Smooth muscle cell (in vitro differentiated cells): ENCODE results near the gene DHRS1. TPM values are rescaled to one million over a fixed set of nuclear protein-coding genes. Genes with fewer than 3 reads are reported as not detected.

Source experiments
- DNase-seq: peaks from one replicate; lab custom pipeline; 2025; ENCODE audit not compliant: unreplicated experiment; lab: John Stamatoyannopoulos, UW
- H2AFZ ChIP-seq: fragments of 200-600 bp; sonication (generic); 2 replicates; pipeline ENCODE4 v1.6.0; 2016; ENCODE audit warnings: antibody characterized with exemption, low read depth, mild to moderate bottlenecking
- H3F3A ChIP-seq: fragments of 200-600 bp; sonication (generic); 2 replicates; pipeline ENCODE4 v1.6.0; 2017; ENCODE audit warnings: antibody characterized with exemption, low read depth
- H3K27ac ChIP-seq: fragments of 200-600 bp; sonication (generic); 2 replicates; pipeline ENCODE4 v1.5.1; 2016; ENCODE audit warnings: low read depth, mild to moderate bottlenecking
- H3K27me3 ChIP-seq: fragments of 200-600 bp; sonication (generic); 2 replicates; pipeline ENCODE4 v1.6.1; 2016; ENCODE audit warnings: low read depth, mild to moderate bottlenecking
- H3K36me3 ChIP-seq: fragments of 200-600 bp; sonication (generic); 2 replicates; pipeline ENCODE4 v1.5.1; 2016; ENCODE audit warnings: low read depth
- H3K4me1 ChIP-seq: fragments of 200-600 bp; sonication (generic); 2 replicates; pipeline ENCODE4 v1.5.1; 2016; ENCODE audit warnings: low read depth
- H3K4me2 ChIP-seq: fragments of 200-600 bp; sonication (generic); 2 replicates; pipeline ENCODE4 v1.6.0; 2016; ENCODE audit warnings: mild to moderate bottlenecking
- H3K4me3 ChIP-seq: fragments of 200-600 bp; sonication (generic); 2 replicates; pipeline ENCODE4 v1.5.1; 2016; ENCODE audit warnings: mild to moderate bottlenecking
- H3K79me2 ChIP-seq: fragments of 200-600 bp; sonication (generic); 2 replicates; pipeline ENCODE4 v1.6.0; 2016; ENCODE audit warnings: low read depth, mild to moderate bottlenecking
- H3K9ac ChIP-seq: fragments of 200-600 bp; sonication (generic); 2 replicates; pipeline ENCODE4 v1.6.0; 2016; ENCODE audit warnings: low read depth
- H3K9me3 ChIP-seq: fragments of 200-600 bp; sonication (generic); replicated peaks from 2 replicates; pipeline ENCODE4 v1.5.1; 2016; ENCODE audit warnings: low read depth
- H4K20me1 ChIP-seq: fragments of 200-600 bp; sonication (generic); 2 replicates; pipeline ENCODE4 v1.6.0; 2016; ENCODE audit warnings: low read depth
- CTCF ChIP-seq: fragments of 200-600 bp; sonication (generic); IDR thresholded peaks from 2 replicates; pipeline ENCODE4 v1.5.1; 2017; ENCODE audit warnings: borderline replicate concordance, mild to moderate bottlenecking, antibody characterized with exemption; ENCODE audit not compliant: insufficient read depth, poor library complexity, severe bottlenecking
- WGBS: methylation state at CpG from one replicate; pipeline ENCODE4 v1.1.7; 2016; ENCODE audit warnings: low lambda C conversion rate; 5-methylcytosine and 5-hydroxymethylcytosine counted together
- polyA plus RNA-seq: library from polyadenylated mRNA; unstranded; fragments of >200 nt; fragmentation: Nextera tagmentation; extraction: Ambion mirVana; gene quantifications from 2 replicates; pipeline ENCODE4 v1.2.1, GENCODE V29; 2016
- total RNA-seq: library from RNA; depleted of rRNA; stranded (reverse); fragments of >200 nt; gene quantifications from 2 replicates; pipeline ENCODE4 v1.2.3, GENCODE V29; 2014

DHRS1 gene
- total and polyA plus RNA-seq, 2 experiments from 2014 or later = 22.5 to 25.2 TPM

GRCh38 chr14:24307575-24308341 lies 8.2 kb upstream of the DHRS1 start, which contains the start of gene CIDEB:
TSS of gene CIDEB (minus strand) at chr14:24307977. CDS start at chr14:24307858, 119 bp downstream.
- Histone ChIP-seq H3K36me3 (no peaks in the 10 kb centered on the region), H3K27ac (no peak within 1 kb of the TSS), H4K20me1 (no peaks in the 10 kb centered on the region), H3K4me1 (no peaks in the 10 kb centered on the region), H3K79me2 (no peaks in the 10 kb centered on the region), H3K27me3 (no peaks in the 10 kb centered on the region), H3K9ac (no peak within 1 kb of the TSS), H2AFZ (no peak within 1 kb of the TSS), H3K4me2 (no peak within 1 kb of the TSS), H3K4me3 (peak within 1 kb of the TSS; percentile 17), H3F3A (no peaks in the 10 kb centered on the region), H3K9me3 (no peaks in the 10 kb centered on the region)
- WGBS = 69% methylated on average over 6 of the region's 6 CpGs
- TF ChIP-seq CTCF = peak; percentile 87
- DNase-seq = peak; percentile 14

GRCh38 chr14:24307156-24307574 lies 7.6 kb upstream of the DHRS1 start:
- WGBS = 87% methylated on average over 11 of the region's 11 CpGs
- Histone ChIP-seq H3K4me3 (peak overlapping the region; percentile 17), H3K4me1 (no peaks in the 10 kb centered on the region), H3F3A (no peaks in the 10 kb centered on the region), H3K36me3 (no peaks in the 10 kb centered on the region), H3K27me3 (no peaks in the 10 kb centered on the region), H2AFZ (no peak overlapping the region), H3K27ac (no peak overlapping the region), H3K79me2 (no peaks in the 10 kb centered on the region), H3K9me3 (no peaks in the 10 kb centered on the region), H4K20me1 (no peaks in the 10 kb centered on the region), H3K9ac (no peak overlapping the region), H3K4me2 (no peak overlapping the region)
- no peak for DNase-seq
- TF ChIP-seq CTCF = no peak

GRCh38 chr14:24304019-24304387 lies 4.4 kb upstream of the DHRS1 start:
- no peak for TF ChIP-seq CTCF
- H3K4me2 ChIP-seq = no peak overlapping the region

More at GRCh38 chr14:24304019-24304387, 4.4 kb upstream of the DHRS1 start:
- Histone ChIP-seq H3K36me3 (no peaks in the 10 kb centered on the region), H3F3A (no peaks in the 10 kb centered on the region), H3K27ac (no peak overlapping the region), H3K9me3 (no peaks in the 10 kb centered on the region), H3K79me2 (peaks cover 13% of the 10 kb centered on the region), H2AFZ (no peak overlapping the region), H3K4me1 (peaks cover 6% of the 10 kb centered on the region), H4K20me1 (no peaks in the 10 kb centered on the region), H3K4me3 (no peak overlapping the region), H3K9ac (no peak overlapping the region), H3K27me3 (no peaks in the 10 kb centered on the region)
- 96% methylated on average over 11 of the region's 11 CpGs for WGBS
- DNase-seq = no peak
